Measurements from ENCODE around the gene FSTL5.

FSTL5 gene

DNA sequence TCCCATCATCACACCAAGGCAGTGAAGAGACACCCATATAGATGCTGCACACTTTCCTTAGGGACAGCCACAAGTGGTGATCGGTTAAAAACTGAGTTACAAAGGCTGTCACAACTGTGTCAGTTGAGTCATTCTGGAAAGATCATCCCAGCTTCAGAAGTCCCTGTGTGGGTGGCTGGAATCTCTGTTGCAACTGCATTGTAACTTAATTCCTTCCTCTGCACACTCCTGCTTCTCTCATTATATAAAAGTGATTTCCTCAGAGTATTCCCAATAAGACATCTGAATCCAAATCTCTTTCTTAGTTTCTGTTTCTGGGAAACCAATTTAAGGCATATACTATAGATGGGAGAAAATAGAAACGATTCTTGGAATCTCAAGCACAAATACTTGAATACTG lies 88.1 kb downstream of the FSTL5 start:
- Histone ChIP-seq H3K4me1 (ENCODE audit: control insufficient read depth, low read length) (no peaks in the 10 kb centered on the region), H3K4me2 (ENCODE audit: low read length) (no peak overlapping the region), H3F3A (ENCODE audit: control insufficient read depth, insufficient read depth) (no peaks in the 10 kb centered on the region), H3K9me2 (replicated peaks; ENCODE audit: control insufficient read depth, low read length) (no peaks in the 10 kb centered on the region), H4K20me1 (ENCODE audit: control insufficient read depth, insufficient read depth, low read depth, low read length) (no peaks in the 10 kb centered on the region), H3K79me2 (ENCODE audit: control insufficient read depth, low read length) (no peaks in the 10 kb centered on the region), H3K27me3 (ENCODE audit: control insufficient read depth, low read length) (no peaks in the 10 kb centered on the region), H3K36me3 (ENCODE audit: control insufficient read depth, low read length) (no peaks in the 10 kb centered on the region), H3K4me3 (ENCODE audit: low read length) (no peak overlapping the region), H3K27ac (ENCODE audit: low read depth, low read length) (no peak overlapping the region), H3K9me3 (ENCODE audit: control insufficient read depth, insufficient read depth, low read length) (no peaks in the 10 kb centered on the region)
- TF ChIP-seq EZH2phosphoT487 (IDR thresholded peaks at IDR 0.05; ENCODE audit: borderline replicate concordance, low read length): no peak
- TF ChIP-seq, protein P1, sequence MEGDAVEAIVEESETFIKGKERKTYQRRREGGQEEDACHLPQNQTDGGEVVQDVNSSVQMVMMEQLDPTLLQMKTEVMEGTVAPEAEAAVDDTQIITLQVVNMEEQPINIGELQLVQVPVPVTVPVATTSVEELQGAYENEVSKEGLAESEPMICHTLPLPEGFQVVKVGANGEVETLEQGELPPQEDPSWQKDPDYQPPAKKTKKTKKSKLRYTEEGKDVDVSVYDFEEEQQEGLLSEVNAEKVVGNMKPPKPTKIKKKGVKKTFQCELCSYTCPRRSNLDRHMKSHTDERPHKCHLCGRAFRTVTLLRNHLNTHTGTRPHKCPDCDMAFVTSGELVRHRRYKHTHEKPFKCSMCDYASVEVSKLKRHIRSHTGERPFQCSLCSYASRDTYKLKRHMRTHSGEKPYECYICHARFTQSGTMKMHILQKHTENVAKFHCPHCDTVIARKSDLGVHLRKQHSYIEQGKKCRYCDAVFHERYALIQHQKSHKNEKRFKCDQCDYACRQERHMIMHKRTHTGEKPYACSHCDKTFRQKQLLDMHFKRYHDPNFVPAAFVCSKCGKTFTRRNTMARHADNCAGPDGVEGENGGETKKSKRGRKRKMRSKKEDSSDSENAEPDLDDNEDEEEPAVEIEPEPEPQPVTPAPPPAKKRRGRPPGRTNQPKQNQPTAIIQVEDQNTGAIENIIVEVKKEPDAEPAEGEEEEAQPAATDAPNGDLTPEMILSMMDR (IDR thresholded peaks at IDR 0.05; ENCODE audit: low read depth, low read length, poor library complexity, severe bottlenecking): no peak

DNA sequence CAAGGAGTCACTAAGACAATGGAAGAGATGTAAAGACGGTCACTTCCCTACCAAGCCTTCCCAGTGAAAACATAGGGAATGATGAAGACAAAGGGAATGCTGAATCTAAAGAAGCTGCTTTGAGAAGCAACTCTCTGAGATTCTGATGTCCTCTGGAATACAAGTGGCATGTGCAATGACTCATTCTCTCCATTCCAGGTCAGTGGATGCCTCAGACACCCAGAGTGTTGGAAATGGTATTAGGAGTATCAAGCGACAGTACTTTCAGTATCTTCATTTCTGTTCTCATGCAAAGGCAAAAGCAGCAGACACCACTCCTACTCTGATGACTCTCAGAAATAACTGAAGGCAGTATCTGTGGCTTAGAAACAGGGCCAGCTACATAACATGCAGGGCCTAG lies 102.6 kb downstream of the FSTL5 start:
- TF ChIP-seq, protein P1 (IDR thresholded peaks at IDR 0.05; ENCODE audit: low read depth, low read length, poor library complexity, severe bottlenecking): no peak
- TF ChIP-seq EZH2phosphoT487 (IDR thresholded peaks at IDR 0.05; ENCODE audit: borderline replicate concordance, low read length): no peak

DNA sequence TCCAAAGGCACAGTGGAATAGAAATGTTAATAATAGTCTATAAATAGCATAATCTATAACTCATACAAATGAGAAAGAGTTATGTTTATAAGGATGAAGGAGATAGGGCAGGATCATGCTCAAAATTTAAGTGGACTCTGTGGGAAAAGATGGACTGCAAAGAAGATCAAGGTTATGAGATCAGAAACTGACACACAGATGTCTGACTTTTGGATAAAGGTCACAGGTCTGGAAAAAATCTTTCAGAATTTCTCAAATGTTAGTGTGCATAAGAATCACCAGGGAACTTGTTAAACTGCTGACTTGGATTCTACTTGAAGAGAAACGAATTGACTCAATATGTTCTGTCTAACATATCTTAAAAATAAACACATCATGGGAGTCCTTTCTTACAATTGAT lies 104.1 kb downstream of the FSTL5 start:
- Histone ChIP-seq H3K4me3 (ENCODE audit: low read length) (no peak overlapping the region), H4K20me1 (ENCODE audit: control insufficient read depth, insufficient read depth, low read depth, low read length) (no peaks in the 10 kb centered on the region), H3K9me3 (ENCODE audit: control insufficient read depth, insufficient read depth, low read length) (no peaks in the 10 kb centered on the region), H3F3A (ENCODE audit: control insufficient read depth, insufficient read depth) (no peaks in the 10 kb centered on the region), H3K4me1 (ENCODE audit: control insufficient read depth, low read length) (no peaks in the 10 kb centered on the region), H3K79me2 (ENCODE audit: control insufficient read depth, low read length) (no peaks in the 10 kb centered on the region), H3K27me3 (ENCODE audit: control insufficient read depth, low read length) (no peaks in the 10 kb centered on the region), H3K9me2 (replicated peaks; ENCODE audit: control insufficient read depth, low read length) (no peaks in the 10 kb centered on the region), H3K4me2 (ENCODE audit: low read length) (no peak overlapping the region), H3K27ac (ENCODE audit: low read depth, low read length) (no peak overlapping the region), H3K36me3 (ENCODE audit: control insufficient read depth, low read length) (no peaks in the 10 kb centered on the region)
- TF ChIP-seq EZH2phosphoT487 (IDR thresholded peaks at IDR 0.05; ENCODE audit: borderline replicate concordance, low read length): no peak
- TF ChIP-seq, protein P1 (IDR thresholded peaks at IDR 0.05; ENCODE audit: low read depth, low read length, poor library complexity, severe bottlenecking): no peak

More for the DNA sequence above, 102.6 kb downstream of the FSTL5 start:
- Histone ChIP-seq H4K20me1 (ENCODE audit: control insufficient read depth, insufficient read depth, low read depth, low read length) (no peaks in the 10 kb centered on the region), H3K9me2 (replicated peaks; ENCODE audit: control insufficient read depth, low read length) (no peaks in the 10 kb centered on the region), H3K27me3 (ENCODE audit: control insufficient read depth, low read length) (no peaks in the 10 kb centered on the region), H3K27ac (ENCODE audit: low read depth, low read length) (no peak overlapping the region), H3F3A (ENCODE audit: control insufficient read depth, insufficient read depth) (no peaks in the 10 kb centered on the region), H3K4me1 (ENCODE audit: control insufficient read depth, low read length) (no peaks in the 10 kb centered on the region), H3K36me3 (ENCODE audit: control insufficient read depth, low read length) (no peaks in the 10 kb centered on the region), H3K9me3 (ENCODE audit: control insufficient read depth, insufficient read depth, low read length) (no peaks in the 10 kb centered on the region), H3K4me3 (ENCODE audit: low read length) (no peak overlapping the region), H3K79me2 (ENCODE audit: control insufficient read depth, low read length) (no peaks in the 10 kb centered on the region), H3K4me2 (ENCODE audit: low read length) (no peak overlapping the region)

DNA sequence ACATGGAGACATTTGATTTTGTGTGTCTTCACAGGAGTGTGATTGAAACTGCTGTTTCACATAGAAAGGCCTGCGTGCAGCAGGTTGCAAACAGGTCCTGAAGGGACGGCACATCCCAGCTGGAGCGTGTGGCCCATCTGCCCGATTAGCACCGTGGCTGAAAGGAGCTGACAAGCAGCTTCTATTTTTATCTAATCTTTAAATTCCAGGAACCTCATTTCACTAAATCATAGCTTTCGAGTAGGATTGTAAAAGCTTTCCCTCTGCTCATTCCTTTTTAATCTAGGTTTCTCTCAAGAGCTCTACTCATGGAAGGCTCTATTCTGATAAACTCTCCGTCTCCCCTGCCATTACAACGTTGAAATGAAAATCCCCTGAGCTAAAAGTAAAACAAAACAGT lies 106.8 kb downstream of the FSTL5 start:
- TF ChIP-seq EZH2phosphoT487 (IDR thresholded peaks at IDR 0.05; ENCODE audit: borderline replicate concordance, low read length): no peak
- TF ChIP-seq, protein P1 (IDR thresholded peaks at IDR 0.05; ENCODE audit: low read depth, low read length, poor library complexity, severe bottlenecking): no peak
- H3K27ac ChIP-seq (ENCODE audit: low read depth, low read length): no peak overlapping the region
- no peak overlapping the region for H3K4me3 ChIP-seq (ENCODE audit: low read length)
- no peaks in the 10 kb centered on the region for H4K20me1 ChIP-seq (ENCODE audit: control insufficient read depth, insufficient read depth, low read depth, low read length)
- no peaks in the 10 kb centered on the region for H3K9me3 ChIP-seq (ENCODE audit: control insufficient read depth, insufficient read depth, low read length)
- no peaks in the 10 kb centered on the region for H3F3A ChIP-seq (ENCODE audit: control insufficient read depth, insufficient read depth)
- H3K27me3 ChIP-seq (ENCODE audit: control insufficient read depth, low read length): no peaks in the 10 kb centered on the region
- H3K4me1 ChIP-seq (ENCODE audit: control insufficient read depth, low read length): no peaks in the 10 kb centered on the region
- H3K36me3 ChIP-seq (ENCODE audit: control insufficient read depth, low read length): no peaks in the 10 kb centered on the region
- H3K9me2 ChIP-seq (replicated peaks; ENCODE audit: control insufficient read depth, low read length): no peaks in the 10 kb centered on the region
- H3K79me2 ChIP-seq (ENCODE audit: control insufficient read depth, low read length): no peaks in the 10 kb centered on the region
- H3K4me2 ChIP-seq (ENCODE audit: low read length): no peak overlapping the region

Measured in DOHH2 (cell line).